Endothelial cell (in vitro differentiated cells): ENCODE results near the gene NKAIN2. TPM values are rescaled to one million over a fixed set of nuclear protein-coding genes. Genes with fewer than 3 reads are reported as not detected.

ENCODE experiments used
- DNase-seq: peaks from one replicate; pipeline ENCODE4 v3.0.0; 2021; ENCODE audit warnings: low spot score
- H3K27ac Mint-ChIP-seq: one replicate; pipeline ENCODE4 v1.8.0; 2021; ENCODE audit warnings: mixed read lengths, inconsistent platforms; ENCODE audit not compliant: unreplicated experiment
- H3K27me3 Mint-ChIP-seq: one replicate; pipeline ENCODE4 v1.8.0; 2021; ENCODE audit warnings: mild to moderate bottlenecking, moderate library complexity, mixed read lengths, inconsistent platforms; ENCODE audit not compliant: unreplicated experiment
- H3K36me3 Mint-ChIP-seq: one replicate; pipeline ENCODE4 v1.8.0; 2021; ENCODE audit warnings: mild to moderate bottlenecking, low read depth, mixed read lengths, inconsistent platforms; ENCODE audit not compliant: unreplicated experiment
- H3K4me1 Mint-ChIP-seq: one replicate; pipeline ENCODE4 v1.8.0; 2021; ENCODE audit warnings: mild to moderate bottlenecking, mixed read lengths, inconsistent platforms; ENCODE audit not compliant: unreplicated experiment
- H3K4me3 Mint-ChIP-seq: one replicate; pipeline ENCODE4 v1.8.0; 2021; ENCODE audit warnings: mild to moderate bottlenecking, mixed read lengths, inconsistent platforms; ENCODE audit not compliant: unreplicated experiment
- H3K9me3 Mint-ChIP-seq: one replicate; pipeline ENCODE4 v1.8.0; 2021; ENCODE audit warnings: mixed read lengths, inconsistent platforms; ENCODE audit not compliant: unreplicated experiment
- CTCF ChIP-seq: fragments of 200-600 bp; sonication (generic); IDR thresholded peaks from one replicate; pipeline ENCODE4 v1.5.0; 2021; ENCODE audit warnings: antibody characterized with exemption; ENCODE audit not compliant: unreplicated experiment
- total RNA-seq: library from RNA; stranded (reverse); fragmentation: NEBNext Ultra II Directional; extraction: Animal tissue kit (Norgen Biotek cat#: 25700); gene quantifications from one replicate; pipeline ENCODE4 v1.2.1, GENCODE V29; 2021; ENCODE audit not compliant: unreplicated experiment

NKAIN2 gene
- total RNA-seq, 1 donor from 2014 or later: 9.5 TPM

GRCh38 chr6:124487623-124488431 is 684.2 kb downstream of the NKAIN2 start:
- no peak for TF ChIP-seq CTCF
- H3K9me3 Mint-ChIP-seq: no peaks in the 10 kb centered on the region
- H3K4me1 Mint-ChIP-seq: no peaks in the 10 kb centered on the region
- H3K27ac Mint-ChIP-seq: no peak overlapping the region
- no peaks in the 10 kb centered on the region for H3K36me3 Mint-ChIP-seq
- no peak for DNase-seq
- H3K27me3 Mint-ChIP-seq: no peaks in the 10 kb centered on the region
- no peak overlapping the region for H3K4me3 Mint-ChIP-seq

GRCh38 chr6:124490122-124490521 is 686.5 kb downstream of the NKAIN2 start:
- Mint-ChIP-seq H3K9me3 (no peaks in the 10 kb centered on the region), H3K27ac (no peak overlapping the region), H3K4me3 (no peak overlapping the region), H3K4me1 (no peaks in the 10 kb centered on the region), H3K36me3 (no peaks in the 10 kb centered on the region), H3K27me3 (no peaks in the 10 kb centered on the region)
- no peak for DNase-seq
- no peak for TF ChIP-seq CTCF

- no peak overlapping the region for H3K27ac Mint-ChIP-seq
- DNase-seq: no peak
Measured at GRCh38 chr6:124493259-124493658, 689.6 kb downstream of the NKAIN2 start.

DNA sequence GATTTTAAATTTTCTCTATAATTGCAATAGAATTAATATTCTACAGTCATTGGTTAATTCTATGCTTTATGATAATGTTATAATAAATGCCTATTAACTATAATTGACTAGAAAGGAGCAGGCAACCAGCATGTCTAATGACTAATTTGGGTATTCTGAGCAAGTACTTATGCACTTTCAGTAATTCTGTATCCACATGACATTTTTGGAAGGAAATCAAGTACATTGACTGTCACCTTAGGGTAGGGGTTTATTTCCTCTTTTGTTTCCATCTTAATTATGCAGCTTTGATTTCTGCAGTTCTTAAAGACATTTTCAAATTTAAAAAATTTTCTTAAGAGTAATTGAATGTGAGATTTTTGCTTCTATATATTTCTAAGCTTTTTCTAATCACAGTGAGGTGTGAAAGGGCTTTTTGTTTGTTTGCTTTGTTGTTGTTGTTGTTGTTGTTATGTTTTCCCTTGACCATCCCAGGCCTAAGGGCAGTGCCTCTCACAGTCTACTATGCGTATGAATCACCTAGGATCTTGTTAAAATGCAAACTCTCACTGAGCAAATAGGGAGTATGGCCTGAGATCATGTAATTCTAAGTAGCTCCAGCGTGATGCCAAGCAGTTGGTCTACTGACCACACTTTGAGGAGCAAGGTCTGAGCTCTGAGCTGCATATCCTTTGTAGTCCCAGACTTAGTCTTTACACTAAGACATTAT is 691.4 kb downstream of the NKAIN2 start:
- Mint-ChIP-seq H3K36me3 (no peaks in the 10 kb centered on the region), H3K9me3 (no peaks in the 10 kb centered on the region), H3K4me1 (no peaks in the 10 kb centered on the region), H3K27ac (no peak overlapping the region), H3K27me3 (no peaks in the 10 kb centered on the region), H3K4me3 (no peak overlapping the region)
- TF ChIP-seq CTCF: no peak
- DNase-seq: no peak

More at GRCh38 chr6:124493259-124493658, 689.6 kb downstream of the NKAIN2 start:
- Mint-ChIP-seq H3K27me3 (no peaks in the 10 kb centered on the region), H3K9me3 (no peaks in the 10 kb centered on the region), H3K4me3 (no peak overlapping the region), H3K36me3 (no peaks in the 10 kb centered on the region), H3K4me1 (no peaks in the 10 kb centered on the region)
- no peak for TF ChIP-seq CTCF

- Mint-ChIP-seq H3K36me3 (no peaks in the 10 kb centered on the region), H3K9me3 (no peaks in the 10 kb centered on the region), H3K27me3 (no peaks in the 10 kb centered on the region), H3K4me3 (no peak overlapping the region), H3K4me1 (no peaks in the 10 kb centered on the region), H3K27ac (no peak overlapping the region)
- DNase-seq: no peak
- no peak for TF ChIP-seq CTCF
Measured at GRCh38 chr6:124495665-124496190, 692.1 kb downstream of the NKAIN2 start.
